Measurements from ENCODE around the gene POLRMT.

- TF ChIP-seq, protein P1, sequence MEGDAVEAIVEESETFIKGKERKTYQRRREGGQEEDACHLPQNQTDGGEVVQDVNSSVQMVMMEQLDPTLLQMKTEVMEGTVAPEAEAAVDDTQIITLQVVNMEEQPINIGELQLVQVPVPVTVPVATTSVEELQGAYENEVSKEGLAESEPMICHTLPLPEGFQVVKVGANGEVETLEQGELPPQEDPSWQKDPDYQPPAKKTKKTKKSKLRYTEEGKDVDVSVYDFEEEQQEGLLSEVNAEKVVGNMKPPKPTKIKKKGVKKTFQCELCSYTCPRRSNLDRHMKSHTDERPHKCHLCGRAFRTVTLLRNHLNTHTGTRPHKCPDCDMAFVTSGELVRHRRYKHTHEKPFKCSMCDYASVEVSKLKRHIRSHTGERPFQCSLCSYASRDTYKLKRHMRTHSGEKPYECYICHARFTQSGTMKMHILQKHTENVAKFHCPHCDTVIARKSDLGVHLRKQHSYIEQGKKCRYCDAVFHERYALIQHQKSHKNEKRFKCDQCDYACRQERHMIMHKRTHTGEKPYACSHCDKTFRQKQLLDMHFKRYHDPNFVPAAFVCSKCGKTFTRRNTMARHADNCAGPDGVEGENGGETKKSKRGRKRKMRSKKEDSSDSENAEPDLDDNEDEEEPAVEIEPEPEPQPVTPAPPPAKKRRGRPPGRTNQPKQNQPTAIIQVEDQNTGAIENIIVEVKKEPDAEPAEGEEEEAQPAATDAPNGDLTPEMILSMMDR (IDR thresholded peaks at IDR 0.05): no peak
- TF ChIP-seq POLR2A (IDR thresholded peaks at IDR 0.05): no peak
Measured at GRCh38 chr19:601310-601709, 32.0 kb downstream of the POLRMT start.
